Neural cell (in vitro differentiated cells): ENCODE results near the gene GCNT3.

Experiments
- CTCF ChIP-seq: fragments of 450-650 bp; IDR thresholded peaks from 2 replicates; pipeline ENCODE4 v1.5.1; 2014; ENCODE audit warnings: antibody characterized with exemption, mild to moderate bottlenecking, moderate library complexity; ENCODE audit not compliant: poor library complexity, severe bottlenecking
- EP300 ChIP-seq: fragments of 450-650 bp; conservative IDR thresholded peaks from 2 replicates; pipeline ENCODE4 v1.6.1; 2014; ENCODE audit warnings: antibody characterized with exemption, mild to moderate bottlenecking, moderate library complexity; ENCODE audit not compliant: poor library complexity, severe bottlenecking
- EZH2 ChIP-seq: fragments of 200-600, 300-800 bp; shearing (Covaris generic), sonication (generic); IDR thresholded peaks from 2 replicates; pipeline ENCODE4 v1.6.1; 2014; ENCODE audit warnings: antibody characterized with exemption, low read length, borderline replicate concordance, mild to moderate bottlenecking; ENCODE audit not compliant: insufficient read depth, poor library complexity, severe bottlenecking
- REST ChIP-seq: IDR thresholded peaks from 2 replicates; pipeline ENCODE4 v1.6.1; 2012; ENCODE audit warnings: borderline replicate concordance
- SMC3 ChIP-seq: fragments of 450-650 bp; conservative IDR thresholded peaks from 2 replicates; pipeline ENCODE4 v1.6.1; 2014; ENCODE audit warnings: antibody characterized with exemption, mild to moderate bottlenecking, moderate library complexity; ENCODE audit not compliant: poor library complexity
- TAF1 ChIP-seq: IDR thresholded peaks from 2 replicates; pipeline ENCODE4 v1.6.1; 2012; ENCODE audit warnings: low read depth

DNA sequence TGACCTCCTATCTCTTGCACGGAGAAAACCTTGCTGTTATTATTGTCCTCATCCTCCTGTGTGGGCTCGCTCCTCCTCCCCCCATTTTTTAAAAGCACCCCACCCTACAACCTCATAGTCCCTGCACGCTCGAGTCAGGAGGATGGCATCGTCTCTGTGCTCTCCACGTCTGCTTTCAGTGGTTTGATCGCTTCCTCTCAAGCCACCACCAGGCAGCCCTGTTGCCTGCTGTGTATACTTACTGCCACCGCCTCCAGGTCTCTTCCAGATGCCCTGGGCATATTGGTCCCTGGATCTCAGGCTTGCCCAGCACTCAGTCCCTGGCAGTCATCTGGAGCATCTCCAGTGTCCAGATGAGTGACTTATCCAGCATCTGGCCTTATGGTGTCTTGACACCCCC lies 42.1 kb upstream of the GCNT3 start:
- no peak for TF ChIP-seq EZH2
- TF ChIP-seq CTCF = no peak
- TF ChIP-seq TAF1 = no peak
- no peak for TF ChIP-seq REST
- no peak for TF ChIP-seq EP300
- no peak for TF ChIP-seq SMC3
